Measurements from ENCODE around the gene PDLIM3.

PDLIM3 gene

DNA sequence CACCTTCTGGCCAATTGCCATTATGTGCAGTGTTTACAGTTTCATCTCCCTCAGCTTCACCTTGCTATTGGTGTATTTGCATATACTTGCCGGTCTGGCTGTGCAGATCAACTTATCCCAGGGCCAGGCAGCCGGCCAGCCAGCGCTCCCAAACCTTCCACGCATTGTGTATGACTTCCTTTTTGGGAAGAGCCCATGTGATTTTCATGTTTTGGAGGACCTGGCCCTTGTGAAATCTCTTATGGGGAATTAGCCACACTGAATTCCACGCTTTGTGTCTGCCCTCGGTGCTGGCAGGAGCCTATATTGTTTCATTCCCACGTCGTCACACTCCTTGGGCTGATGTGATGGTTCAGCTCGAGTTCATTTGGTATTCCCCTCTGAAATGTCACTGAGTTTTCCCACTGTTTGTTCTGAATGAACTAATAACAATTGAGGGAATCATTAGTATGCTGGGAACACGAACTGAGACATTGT is 6.0 kb upstream of the PDLIM3 start:
- no peak overlapping the region for H3K4me3 ChIP-seq (ENCODE audit: low read depth, low read length)
- TF ChIP-seq ZBTB20 (tag by site-specific recombination; IDR thresholded peaks at IDR 0.05): no peak
- no peak for TF ChIP-seq YY2 (tag by site-specific recombination; IDR thresholded peaks at IDR 0.05)
- TF ChIP-seq ZNF76 (tag by site-specific recombination; IDR thresholded peaks at IDR 0.05; ENCODE audit: borderline replicate concordance, low read depth): no peak
- TF ChIP-seq ZNF10 (tag by site-specific recombination; IDR thresholded peaks at IDR 0.05): no peak
- no peak for TF ChIP-seq TCF7L2 (IDR thresholded peaks at IDR 0.05; ENCODE audit: borderline replicate concordance, low read depth, low read length)
- TF ChIP-seq ZNF768 (tag by site-specific recombination; IDR thresholded peaks at IDR 0.05): no peak
- no peak for TF ChIP-seq ZNF558 (tag by site-specific recombination; IDR thresholded peaks at IDR 0.05)
- no peak for TF ChIP-seq MEIS1 (CRISPR knock-in tag; IDR thresholded peaks at IDR 0.05; ENCODE audit: borderline replicate concordance)
- no peak for TF ChIP-seq SP3 (tag by site-specific recombination; IDR thresholded peaks at IDR 0.05)
- no peak for TF ChIP-seq ZNF560 (tag by site-specific recombination; IDR thresholded peaks at IDR 0.05; ENCODE audit: borderline replicate concordance)
- TF ChIP-seq ZNF548 (tag by site-specific recombination; IDR thresholded peaks at IDR 0.05): no peak
- H3K36me3 ChIP-seq (ENCODE audit: control insufficient read depth in 2 of 2, insufficient read depth in 1 of 2, low read length in 2 of 2): no peaks in the 10 kb centered on the region
- H3K9me3 ChIP-seq (ENCODE audit: control insufficient read depth, insufficient read depth, low read depth, low read length): no peaks in the 10 kb centered on the region
- CTCF ChIA-PET: no interaction called here
- POLR2A ChIA-PET: no interaction called here
- no peaks in the 10 kb centered on the region for H3K4me1 ChIP-seq (ENCODE audit: control insufficient read depth, insufficient read depth, low read length)
- no peak overlapping the region for H3K27ac ChIP-seq (ENCODE audit: extremely low read depth, low read depth, low read length)

DNA sequence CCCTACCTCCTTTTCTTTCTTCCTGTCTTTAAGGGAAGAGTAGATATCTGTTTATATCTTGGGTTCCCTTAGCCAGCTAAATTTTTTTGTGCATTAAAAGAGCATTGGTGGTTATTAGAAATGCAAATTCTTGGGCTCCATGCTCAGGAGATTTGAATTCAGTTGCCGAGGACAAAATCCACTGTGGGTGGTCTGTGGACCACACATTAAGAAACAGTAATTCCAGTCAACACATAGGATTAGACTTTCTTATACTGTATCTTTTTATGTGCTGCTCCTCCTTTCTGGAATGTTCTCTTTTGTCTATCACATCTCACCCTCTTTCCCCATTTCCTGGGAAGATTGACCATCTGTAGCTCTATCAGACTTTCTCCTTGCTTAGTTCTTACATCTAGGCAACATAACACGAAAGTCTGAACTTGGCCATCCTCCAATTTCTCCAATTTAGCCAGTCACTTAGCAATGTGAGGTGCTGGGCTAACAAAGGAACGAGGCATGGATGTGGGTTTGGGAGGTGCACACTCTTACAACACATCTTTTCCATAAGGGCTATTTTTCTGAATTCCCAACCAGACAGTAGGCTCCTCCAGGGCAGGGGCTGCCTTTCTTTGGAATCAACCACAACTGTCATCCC is 5.3 kb upstream of the PDLIM3 start:
- POLR2A ChIA-PET: no interaction called here
- no peaks in the 10 kb centered on the region for H3K9me3 ChIP-seq (ENCODE audit: control insufficient read depth, insufficient read depth, low read depth, low read length)
- no peak overlapping the region for H3K27ac ChIP-seq (ENCODE audit: extremely low read depth, low read depth, low read length)
- CTCF ChIA-PET: no interaction called here
- no peaks in the 10 kb centered on the region for H3K36me3 ChIP-seq (ENCODE audit: control insufficient read depth in 2 of 2, insufficient read depth in 1 of 2, low read length in 2 of 2)
- no peaks in the 10 kb centered on the region for H3K4me1 ChIP-seq (ENCODE audit: control insufficient read depth, insufficient read depth, low read length)
- TF ChIP-seq KLF16 (tag by site-specific recombination; IDR thresholded peaks at IDR 0.05) (no peak), ZNF335 (tag by site-specific recombination; conservative IDR thresholded peaks at IDR 0.05) (no peak), ZNF514 (tag by site-specific recombination; IDR thresholded peaks at IDR 0.05) (no peak), ZNF292 (tag by site-specific recombination; IDR thresholded peaks at IDR 0.05; ENCODE audit: borderline replicate concordance, low read depth) (no peak), ZNF529 (tag by site-specific recombination; IDR thresholded peaks at IDR 0.05; ENCODE audit: insufficient replicate concordance) (no peak), ZNF677 (tag by site-specific recombination; IDR thresholded peaks at IDR 0.05) (no peak), ZNF658 (tag by site-specific recombination; IDR thresholded peaks at IDR 0.05) (no peak), ZNF19 (tag by site-specific recombination; IDR thresholded peaks at IDR 0.05; ENCODE audit: low read depth) (no peak), ZNF624 (tag by site-specific recombination; IDR thresholded peaks at IDR 0.05) (no peak)
- no peak overlapping the region for H3K4me3 ChIP-seq (ENCODE audit: low read depth, low read length)

GRCh38 chr4:185540040-185540439 is 4.7 kb upstream of the PDLIM3 start:
- ChIA-PET POLR2A (no interaction called here), CTCF (no interaction called here)
- Histone ChIP-seq H3K36me3 (ENCODE audit: control insufficient read depth in 2 of 2, insufficient read depth in 1 of 2, low read length in 2 of 2) (no peaks in the 10 kb centered on the region), H3K9me3 (ENCODE audit: control insufficient read depth, insufficient read depth, low read depth, low read length) (no peaks in the 10 kb centered on the region), H3K4me3 (ENCODE audit: low read depth, low read length) (no peak overlapping the region), H3K27ac (ENCODE audit: extremely low read depth, low read depth, low read length) (no peak overlapping the region), H3K4me1 (ENCODE audit: control insufficient read depth, insufficient read depth, low read length) (no peaks in the 10 kb centered on the region)
- TF ChIP-seq ZNF324 (tag by site-specific recombination; IDR thresholded peaks at IDR 0.05): no peak
- TF ChIP-seq, protein P1, sequence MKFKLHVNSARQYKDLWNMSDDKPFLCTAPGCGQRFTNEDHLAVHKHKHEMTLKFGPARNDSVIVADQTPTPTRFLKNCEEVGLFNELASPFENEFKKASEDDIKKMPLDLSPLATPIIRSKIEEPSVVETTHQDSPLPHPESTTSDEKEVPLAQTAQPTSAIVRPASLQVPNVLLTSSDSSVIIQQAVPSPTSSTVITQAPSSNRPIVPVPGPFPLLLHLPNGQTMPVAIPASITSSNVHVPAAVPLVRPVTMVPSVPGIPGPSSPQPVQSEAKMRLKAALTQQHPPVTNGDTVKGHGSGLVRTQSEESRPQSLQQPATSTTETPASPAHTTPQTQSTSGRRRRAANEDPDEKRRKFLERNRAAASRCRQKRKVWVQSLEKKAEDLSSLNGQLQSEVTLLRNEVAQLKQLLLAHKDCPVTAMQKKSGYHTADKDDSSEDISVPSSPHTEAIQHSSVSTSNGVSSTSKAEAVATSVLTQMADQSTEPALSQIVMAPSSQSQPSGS (tag by site-specific recombination; IDR thresholded peaks at IDR 0.05; ENCODE audit: low read depth): no peak
- no peak for TF ChIP-seq ZFHX2 (tag by site-specific recombination; conservative IDR thresholded peaks at IDR 0.05)
- TF ChIP-seq ZNF37A (tag by site-specific recombination; IDR thresholded peaks at IDR 0.05): no peak
- TF ChIP-seq ZBTB6 (tag by site-specific recombination; IDR thresholded peaks at IDR 0.05): no peak
- no peak for TF ChIP-seq ZBTB11 (tag by site-specific recombination; conservative IDR thresholded peaks at IDR 0.05; ENCODE audit: low read depth)
- TF ChIP-seq OSR2 (tag by site-specific recombination; IDR thresholded peaks at IDR 0.05): no peak

Measured in HEK293 (cell line).